NCI-H524 treated with DMSO at 0.1 percent for 48 hours (cell line): Measurements from ENCODE around the gene CALY.

Experiments
- DNase-seq: peaks from one replicate; lab custom pipeline; 2025; lab: John Stamatoyannopoulos, UW

CALY gene

GRCh38 chr10:133287832-133288500 lies 48.7 kb downstream of the CALY start:
- no peak for DNase-seq

GRCh38 chr10:133286366-133286765 lies 50.3 kb downstream of the CALY start:
- no peak for DNase-seq

GRCh38 chr10:133285217-133285616 lies 51.5 kb downstream of the CALY start:
- no peak for DNase-seq

- DNase-seq = no peak
These were observed 52.8 kb downstream of the CALY start for GRCh38 chr10:133283931-133284330.

DNA sequence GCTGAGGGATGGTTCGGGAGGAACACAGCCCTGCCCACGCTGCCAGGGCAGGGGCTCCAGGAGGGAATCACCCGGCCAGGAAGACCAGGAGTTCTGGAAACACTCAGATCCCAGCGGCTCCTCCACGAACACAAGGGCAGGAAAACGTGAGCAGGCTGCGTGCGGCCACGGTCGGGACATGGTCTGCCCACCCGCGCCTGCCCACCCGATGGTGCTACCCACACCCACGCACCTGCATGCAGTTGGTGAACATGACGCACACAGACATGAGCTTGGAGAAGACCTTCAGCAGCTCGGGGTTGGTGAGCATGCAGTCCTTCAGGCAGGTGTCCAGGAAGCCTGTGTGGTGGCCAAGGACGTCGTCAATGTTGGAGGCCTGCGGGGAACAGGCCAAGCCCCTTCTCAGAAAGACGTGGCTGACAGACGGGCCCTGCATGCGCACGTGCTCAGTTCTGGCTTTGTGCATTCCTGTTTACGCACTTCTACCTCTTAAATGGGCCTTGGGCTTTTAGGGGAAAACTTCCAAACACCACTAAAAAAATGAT lies 53.8 kb downstream of the CALY start:
- DNase-seq = no peak

- no peak for DNase-seq
These were observed 54.9 kb downstream of the CALY start for GRCh38 chr10:133281628-133282372.

DNA sequence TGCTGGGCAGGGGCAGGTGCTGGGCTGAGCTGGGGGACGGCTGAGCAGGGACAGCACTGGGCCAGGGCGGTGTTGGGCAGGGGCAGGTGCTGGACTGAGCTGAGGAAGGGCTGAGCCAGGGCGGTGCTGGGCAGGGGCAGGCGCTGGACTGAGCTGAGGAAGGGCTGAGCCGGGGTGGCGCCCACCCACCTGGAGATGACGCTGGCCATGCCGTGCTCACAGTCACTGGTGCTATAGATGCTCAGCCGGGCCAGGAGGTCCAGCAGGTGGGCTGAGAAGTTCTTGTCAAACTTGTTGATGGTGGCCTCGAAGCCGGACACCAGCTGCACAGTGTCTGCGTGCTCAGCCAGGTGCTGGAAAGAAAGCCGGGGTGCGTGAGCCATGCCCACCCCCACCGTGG lies 55.6 kb downstream of the CALY start:
- no peak for DNase-seq

GRCh38 chr10:133280391-133281059 lies 56.2 kb downstream of the CALY start:
- no peak for DNase-seq

DNA sequence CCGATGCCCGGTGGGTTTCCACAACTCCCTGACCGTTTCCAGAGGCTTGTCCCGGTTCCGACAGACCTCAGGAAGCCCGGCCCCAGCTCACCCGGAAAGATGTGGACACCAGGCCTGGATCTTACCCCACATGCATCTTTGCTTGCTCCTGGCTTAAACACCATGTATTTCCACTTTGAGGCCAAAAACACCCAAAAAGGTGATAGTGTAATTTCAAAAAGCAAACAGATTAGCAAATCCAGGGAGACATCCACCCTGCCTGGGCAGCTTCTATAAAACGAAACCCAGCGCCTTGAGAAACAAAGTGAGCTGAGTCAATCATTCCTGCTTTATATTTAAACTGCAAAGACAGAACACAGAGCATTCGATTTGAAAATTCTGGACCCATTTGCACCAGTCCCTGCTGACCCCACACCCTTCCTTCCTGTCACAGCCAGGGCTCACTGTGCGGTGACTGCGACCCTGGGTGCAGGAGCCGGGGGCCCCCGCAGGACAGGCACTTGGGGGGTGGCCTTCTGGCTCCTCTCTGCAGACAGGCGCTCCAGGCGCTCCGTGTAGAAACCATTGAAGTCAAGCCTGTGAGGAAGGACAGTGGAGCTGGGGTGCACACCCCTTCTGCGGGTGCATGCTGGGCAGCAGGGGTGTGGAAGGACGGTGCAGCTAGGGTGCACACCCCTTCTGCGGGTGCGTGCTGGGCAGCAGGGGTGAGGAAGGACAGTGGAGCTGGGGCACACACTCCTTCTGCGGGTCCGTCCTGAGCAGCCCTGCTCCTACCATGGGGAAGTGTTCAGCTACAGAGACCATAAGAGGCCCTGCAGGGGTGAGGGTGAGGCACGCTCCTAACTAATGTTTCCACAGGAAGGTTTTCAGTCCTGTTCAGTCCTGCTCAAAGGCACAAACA lies 57.1 kb downstream of the CALY start:
- DNase-seq = no peak

- DNase-seq = no peak
These were observed 58.0 kb downstream of the CALY start for GRCh38 chr10:133278577-133279265.

DNA sequence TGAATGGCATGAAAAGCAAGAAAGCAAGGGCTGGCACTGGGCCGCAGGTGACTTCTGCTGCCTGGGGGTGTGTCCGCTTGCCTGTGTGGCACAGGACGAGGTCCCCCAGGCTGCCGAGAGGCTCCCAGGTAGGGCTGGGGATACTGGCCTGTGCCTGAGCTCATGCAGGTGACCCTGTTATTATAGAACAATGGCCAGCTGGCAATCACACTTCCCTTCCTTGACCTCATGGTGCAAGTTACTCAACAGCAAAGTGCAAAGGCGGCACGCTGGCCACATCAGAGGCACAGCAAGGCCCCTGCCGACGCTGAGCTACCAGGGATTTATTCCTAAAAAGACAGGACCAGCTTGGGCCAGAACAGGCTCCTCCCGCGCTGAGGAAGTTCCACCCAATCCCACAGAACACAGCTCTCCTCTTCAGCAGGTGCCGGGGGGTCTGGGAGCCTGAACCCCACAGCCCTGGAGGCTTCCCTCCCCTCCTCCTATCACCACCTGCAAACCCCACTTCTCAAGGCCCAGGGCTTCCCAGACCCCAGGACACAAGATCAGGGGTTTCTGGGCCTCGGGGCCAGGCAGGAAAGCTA lies 58.6 kb downstream of the CALY start:
- DNase-seq = no peak

DNA sequence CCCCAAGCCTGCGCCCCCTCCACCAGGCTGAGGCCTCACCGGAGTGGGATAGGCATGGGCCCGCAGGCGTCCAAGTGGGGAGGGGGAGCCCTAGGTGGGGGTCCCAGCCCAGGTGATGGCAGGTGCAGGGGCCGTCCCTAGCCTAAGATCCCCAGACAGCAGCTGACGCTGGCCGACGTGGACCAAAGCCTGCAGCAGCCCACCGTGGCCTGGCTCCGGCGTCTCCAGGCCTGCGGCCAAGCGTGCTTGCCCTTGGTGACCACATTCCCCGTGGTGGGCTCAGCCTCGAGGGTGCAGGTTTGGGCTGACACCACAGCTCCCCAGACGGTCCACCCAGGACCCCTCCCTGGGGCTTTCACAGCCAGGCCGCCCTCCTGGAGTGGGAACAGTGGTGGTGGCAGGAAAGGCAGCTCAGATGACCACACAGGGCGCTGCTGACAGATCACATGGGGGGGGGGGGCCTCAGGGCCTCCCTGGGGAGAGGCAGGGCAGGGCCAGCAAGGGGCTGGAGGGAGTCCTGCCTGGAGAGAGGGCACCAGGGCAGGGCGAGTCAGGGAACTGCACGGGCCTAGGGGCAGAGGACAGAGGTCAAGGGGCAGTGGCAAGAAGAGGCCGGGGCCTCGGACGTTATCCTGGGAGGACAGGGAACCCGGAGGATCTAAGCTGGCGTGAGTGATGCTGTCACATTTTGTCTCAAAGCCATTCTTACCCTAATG lies 59.3 kb downstream of the CALY start:
- DNase-seq = no peak

- no peak for DNase-seq
These were observed 60.1 kb downstream of the CALY start, which contains the start of gene ADAM8 for GRCh38 chr10:133276435-133277201. Gene ADAM8 (minus strand): TSS chr10:133276868. CDS start chr10:133276817, 51 bp downstream.

- no peak for DNase-seq
These were observed 60.6 kb downstream of the CALY start for GRCh38 chr10:133276100-133276434.

DNA sequence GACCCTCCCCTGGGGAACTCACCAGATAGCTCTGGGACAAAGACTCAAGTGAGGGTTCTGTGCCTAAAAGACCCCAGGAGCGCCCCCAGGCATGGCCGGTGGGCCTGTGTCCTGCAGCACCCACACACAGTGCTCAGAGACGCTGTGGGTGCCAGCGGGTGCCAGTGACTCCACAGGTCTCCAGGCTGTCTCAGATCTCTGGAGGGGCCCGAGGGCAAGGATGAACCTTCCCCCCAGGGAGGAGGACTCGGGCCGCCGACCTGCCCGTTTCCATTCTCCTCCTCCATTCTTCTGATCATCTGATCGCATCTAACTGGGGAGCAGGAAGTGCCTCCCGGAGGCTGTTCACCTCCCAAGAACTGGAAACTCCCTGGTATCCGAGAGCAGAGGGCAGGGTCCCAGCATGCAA lies 61.0 kb downstream of the CALY start:
- DNase-seq = no peak

GRCh38 chr10:133274751-133275683 lies 61.7 kb downstream of the CALY start:
- DNase-seq = no peak
